Breast epithelium (tissue), 3 donors: ENCODE results near the gene EIF4E3.

Experiments
- CTCF ChIP-seq, 3 donors: fragments of 450-650 bp; IDR thresholded peaks; one replicate each; pipeline ENCODE4 v1.5.1; 2016 to 2017; ENCODE audit warnings: antibody characterized with exemption in 3 of 3, mild to moderate bottlenecking in 3 of 3, moderate library complexity in 3 of 3
- POLR2A ChIP-seq: fragments of 450-650 bp; IDR thresholded peaks from one replicate; pipeline ENCODE4 v1.6.1; 2016; ENCODE audit warnings: antibody characterized with exemption, mild to moderate bottlenecking, moderate library complexity

GRCh38 chr3:71636001-71636400 is 89.2 kb downstream of the EIF4E3 start:
- no peak for TF ChIP-seq CTCF (IDR thresholded peaks at IDR 0.05)
- TF ChIP-seq POLR2A = no peak
